Measurements from ENCODE around the gene TMEM232.

DNA sequence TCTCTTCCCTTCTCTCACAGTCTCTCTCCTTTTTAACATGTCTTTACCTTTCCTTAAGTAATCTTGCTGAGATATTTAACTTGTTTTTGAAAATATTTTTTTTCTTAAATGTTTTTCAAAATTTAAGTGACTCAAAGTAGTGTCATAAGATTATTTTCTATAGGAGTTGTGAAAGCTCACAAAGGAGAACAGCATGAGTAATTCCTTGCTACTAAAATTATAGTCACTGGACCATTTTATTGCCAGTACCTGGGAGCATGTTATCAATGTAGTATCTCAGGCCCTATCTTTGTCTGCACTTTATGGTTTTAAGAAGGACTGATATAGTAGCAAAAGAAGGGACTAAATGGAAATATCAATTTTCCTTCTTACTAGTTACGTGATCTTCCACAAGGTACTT, 181.9 kb downstream of the TMEM232 start:
- TF ChIP-seq, protein P1, sequence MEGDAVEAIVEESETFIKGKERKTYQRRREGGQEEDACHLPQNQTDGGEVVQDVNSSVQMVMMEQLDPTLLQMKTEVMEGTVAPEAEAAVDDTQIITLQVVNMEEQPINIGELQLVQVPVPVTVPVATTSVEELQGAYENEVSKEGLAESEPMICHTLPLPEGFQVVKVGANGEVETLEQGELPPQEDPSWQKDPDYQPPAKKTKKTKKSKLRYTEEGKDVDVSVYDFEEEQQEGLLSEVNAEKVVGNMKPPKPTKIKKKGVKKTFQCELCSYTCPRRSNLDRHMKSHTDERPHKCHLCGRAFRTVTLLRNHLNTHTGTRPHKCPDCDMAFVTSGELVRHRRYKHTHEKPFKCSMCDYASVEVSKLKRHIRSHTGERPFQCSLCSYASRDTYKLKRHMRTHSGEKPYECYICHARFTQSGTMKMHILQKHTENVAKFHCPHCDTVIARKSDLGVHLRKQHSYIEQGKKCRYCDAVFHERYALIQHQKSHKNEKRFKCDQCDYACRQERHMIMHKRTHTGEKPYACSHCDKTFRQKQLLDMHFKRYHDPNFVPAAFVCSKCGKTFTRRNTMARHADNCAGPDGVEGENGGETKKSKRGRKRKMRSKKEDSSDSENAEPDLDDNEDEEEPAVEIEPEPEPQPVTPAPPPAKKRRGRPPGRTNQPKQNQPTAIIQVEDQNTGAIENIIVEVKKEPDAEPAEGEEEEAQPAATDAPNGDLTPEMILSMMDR (conservative IDR thresholded peaks at IDR 0.05; ENCODE audit: low read length) = no peak
- no peak for TF ChIP-seq EZH2phosphoT487 (IDR thresholded peaks at IDR 0.05; ENCODE audit: borderline replicate concordance, low read depth, low read length)

Measured in OCI-LY7 (cell line).